ENCODE results near the gene TIAM1.

TIAM1 gene

GRCh38 chr21:31343030-31343510, 991 bp downstream of the TIAM1 start:
- Histone ChIP-seq H3K4me3 (ENCODE audit: low read depth in 1 of 5, low read length in 5 of 5) (peak overlapping the region; percentile 45 to 64 (median 54)), H3K9ac (ENCODE audit: low read length in 5 of 5) (no peak overlapping the region), H3K4me1 (ENCODE audit: control insufficient read depth in 5 of 5, insufficient read depth in 5 of 5, low read length in 5 of 5) (peaks cover 0 to 20% (median 10%) of the 10 kb centered on the region in 5 donors), H3K27ac (ENCODE audit: low read depth, low read length) (no peak overlapping the region), H3K9me3 (ENCODE audit: control insufficient read depth in 5 of 5, low read length in 5 of 5) (no peaks in the 10 kb centered on the region), H3K27me3 (ENCODE audit: control insufficient read depth in 5 of 5, insufficient read depth in 4 of 5, low read length in 5 of 5) (peaks cover 12 to 21% (median 15%) of the 10 kb centered on the region in 5 donors), H3K36me3 (ENCODE audit: control insufficient read depth in 5 of 5, insufficient read depth in 5 of 5, low read length in 5 of 5) (peaks cover 0 to 4% (median 0%) of the 10 kb centered on the region in 5 donors)

- no peak overlapping the region for H3K27ac ChIP-seq (ENCODE audit: low read depth, low read length)
- H3K9me3 ChIP-seq (ENCODE audit: control insufficient read depth in 5 of 5, low read length in 5 of 5), result no peaks in the 10 kb centered on the region
- H3K4me1 ChIP-seq (ENCODE audit: control insufficient read depth in 5 of 5, insufficient read depth in 5 of 5, low read length in 5 of 5), result peaks cover 0 to 20% (median 10%) of the 10 kb centered on the region in 5 donors
- H3K36me3 ChIP-seq (ENCODE audit: control insufficient read depth in 5 of 5, insufficient read depth in 5 of 5, low read length in 5 of 5), result peaks cover 0 to 4% (median 0%) of the 10 kb centered on the region in 5 donors
- H3K4me3 ChIP-seq (ENCODE audit: low read depth in 1 of 5, low read length in 5 of 5), result peak overlapping the region in 1 of 5 donors; percentile 64
- no peak overlapping the region for H3K9ac ChIP-seq (ENCODE audit: low read length in 5 of 5)
- H3K27me3 ChIP-seq (ENCODE audit: control insufficient read depth in 5 of 5, insufficient read depth in 4 of 5, low read length in 5 of 5), result peaks cover 12 to 21% (median 16%) of the 10 kb centered on the region in 5 donors
These were observed 1.7 kb downstream of the TIAM1 start for GRCh38 chr21:31342348-31342747.

- H3K27ac ChIP-seq (ENCODE audit: low read depth, low read length), result no peak overlapping the region
- peaks cover 11 to 24% (median 14%) of the 10 kb centered on the region in 5 donors for H3K27me3 ChIP-seq (ENCODE audit: control insufficient read depth in 5 of 5, insufficient read depth in 4 of 5, low read length in 5 of 5)
- peaks cover 0 to 20% (median 10%) of the 10 kb centered on the region in 5 donors for H3K4me1 ChIP-seq (ENCODE audit: control insufficient read depth in 5 of 5, insufficient read depth in 5 of 5, low read length in 5 of 5)
- peaks cover 0 to 4% (median 0%) of the 10 kb centered on the region in 5 donors for H3K36me3 ChIP-seq (ENCODE audit: control insufficient read depth in 5 of 5, insufficient read depth in 5 of 5, low read length in 5 of 5)
- no peaks in the 10 kb centered on the region for H3K9me3 ChIP-seq (ENCODE audit: control insufficient read depth in 5 of 5, low read length in 5 of 5)
- no peak overlapping the region for H3K9ac ChIP-seq (ENCODE audit: low read length in 5 of 5)
- H3K4me3 ChIP-seq (ENCODE audit: low read depth in 1 of 5, low read length in 5 of 5), result no peak overlapping the region
These were observed 3.0 kb downstream of the TIAM1 start for GRCh38 chr21:31340942-31341487.

- H3K36me3 ChIP-seq (ENCODE audit: control insufficient read depth in 5 of 5, insufficient read depth in 5 of 5, low read length in 5 of 5), result peaks cover 0 to 4% (median 0%) of the 10 kb centered on the region in 5 donors
- peaks cover 11 to 27% (median 14%) of the 10 kb centered on the region in 5 donors for H3K27me3 ChIP-seq (ENCODE audit: control insufficient read depth in 5 of 5, insufficient read depth in 4 of 5, low read length in 5 of 5)
- no peak overlapping the region for H3K27ac ChIP-seq (ENCODE audit: low read depth, low read length)
- H3K4me1 ChIP-seq (ENCODE audit: control insufficient read depth in 5 of 5, insufficient read depth in 5 of 5, low read length in 5 of 5), result peaks cover 0 to 22% (median 10%) of the 10 kb centered on the region in 5 donors
- H3K4me3 ChIP-seq (ENCODE audit: low read depth in 1 of 5, low read length in 5 of 5), result no peak overlapping the region
- no peaks in the 10 kb centered on the region for H3K9me3 ChIP-seq (ENCODE audit: control insufficient read depth in 5 of 5, low read length in 5 of 5)
- H3K9ac ChIP-seq (ENCODE audit: low read length in 5 of 5), result no peak overlapping the region
These were observed 3.5 kb downstream of the TIAM1 start for GRCh38 chr21:31340514-31340913.

- Histone ChIP-seq H3K36me3 (ENCODE audit: control insufficient read depth in 5 of 5, insufficient read depth in 5 of 5, low read length in 5 of 5) (peaks cover 0 to 4% (median 0%) of the 10 kb centered on the region in 5 donors), H3K9ac (ENCODE audit: low read length in 5 of 5) (no peak overlapping the region), H3K4me1 (ENCODE audit: control insufficient read depth in 5 of 5, insufficient read depth in 5 of 5, low read length in 5 of 5) (peaks cover 0 to 22% (median 10%) of the 10 kb centered on the region in 5 donors), H3K4me3 (ENCODE audit: low read depth in 1 of 5, low read length in 5 of 5) (no peak overlapping the region), H3K27me3 (ENCODE audit: control insufficient read depth in 5 of 5, insufficient read depth in 4 of 5, low read length in 5 of 5) (peaks cover 11 to 29% (median 14%) of the 10 kb centered on the region in 5 donors), H3K9me3 (ENCODE audit: control insufficient read depth in 5 of 5, low read length in 5 of 5) (no peaks in the 10 kb centered on the region), H3K27ac (ENCODE audit: low read depth, low read length) (no peak overlapping the region)
These were observed 4.3 kb downstream of the TIAM1 start for GRCh38 chr21:31339721-31340120.

GRCh38 chr21:31338908-31339368, 5.1 kb downstream of the TIAM1 start:
- peaks cover 0 to 17% (median 6%) of the 10 kb centered on the region in 5 donors for H3K4me1 ChIP-seq (ENCODE audit: control insufficient read depth in 5 of 5, insufficient read depth in 5 of 5, low read length in 5 of 5)

GRCh38 chr21:31337996-31338907, 5.8 kb downstream of the TIAM1 start:
- Histone ChIP-seq H3K4me3 (ENCODE audit: low read depth in 1 of 5, low read length in 5 of 5) (no peak overlapping the region), H3K9ac (ENCODE audit: low read length in 5 of 5) (no peak overlapping the region), H3K27ac (ENCODE audit: low read depth, low read length) (no peak overlapping the region), H3K27me3 (ENCODE audit: control insufficient read depth in 5 of 5, insufficient read depth in 4 of 5, low read length in 5 of 5) (peaks cover 3 to 18% (median 10%) of the 10 kb centered on the region in 5 donors), H3K4me1 (ENCODE audit: control insufficient read depth in 5 of 5, insufficient read depth in 5 of 5, low read length in 5 of 5) (peaks cover 0 to 10% (median under 1%) of the 10 kb centered on the region in 5 donors), H3K9me3 (ENCODE audit: control insufficient read depth in 5 of 5, low read length in 5 of 5) (no peaks in the 10 kb centered on the region), H3K36me3 (ENCODE audit: control insufficient read depth in 5 of 5, insufficient read depth in 5 of 5, low read length in 5 of 5) (peaks cover 0 to 4% (median 0%) of the 10 kb centered on the region in 5 donors)

More at GRCh38 chr21:31338908-31339368, 5.1 kb downstream of the TIAM1 start:
- Histone ChIP-seq H3K9me3 (ENCODE audit: control insufficient read depth in 5 of 5, low read length in 5 of 5) (no peaks in the 10 kb centered on the region), H3K9ac (ENCODE audit: low read length in 5 of 5) (no peak overlapping the region), H3K36me3 (ENCODE audit: control insufficient read depth in 5 of 5, insufficient read depth in 5 of 5, low read length in 5 of 5) (peaks cover 0 to 4% (median 0%) of the 10 kb centered on the region in 5 donors), H3K27me3 (ENCODE audit: control insufficient read depth in 5 of 5, insufficient read depth in 4 of 5, low read length in 5 of 5) (peaks cover 8 to 25% (median 11%) of the 10 kb centered on the region in 5 donors), H3K4me3 (ENCODE audit: low read depth in 1 of 5, low read length in 5 of 5) (no peak overlapping the region), H3K27ac (ENCODE audit: low read depth, low read length) (no peak overlapping the region)

GRCh38 chr21:31337086-31337485, 7.0 kb downstream of the TIAM1 start:
- peaks cover 0 to 11% (median 3%) of the 10 kb centered on the region in 5 donors for H3K27me3 ChIP-seq (ENCODE audit: control insufficient read depth in 5 of 5, insufficient read depth in 4 of 5, low read length in 5 of 5)
- H3K9me3 ChIP-seq (ENCODE audit: control insufficient read depth in 5 of 5, low read length in 5 of 5), result no peaks in the 10 kb centered on the region
- no peak overlapping the region for H3K27ac ChIP-seq (ENCODE audit: low read depth, low read length)
- H3K36me3 ChIP-seq (ENCODE audit: control insufficient read depth in 5 of 5, insufficient read depth in 5 of 5, low read length in 5 of 5), result peaks cover 0 to 4% (median 0%) of the 10 kb centered on the region in 5 donors
- H3K4me1 ChIP-seq (ENCODE audit: control insufficient read depth in 5 of 5, insufficient read depth in 5 of 5, low read length in 5 of 5), result peaks cover 0 to 3% (median 0%) of the 10 kb centered on the region in 5 donors
- H3K4me3 ChIP-seq (ENCODE audit: low read depth in 1 of 5, low read length in 5 of 5), result no peak overlapping the region
- H3K9ac ChIP-seq (ENCODE audit: low read length in 5 of 5), result no peak overlapping the region

- no peak overlapping the region for H3K27ac ChIP-seq (ENCODE audit: low read depth, low read length)
- H3K9ac ChIP-seq (ENCODE audit: low read length in 5 of 5), result no peak overlapping the region
These were observed 7.4 kb downstream of the TIAM1 start for GRCh38 chr21:31336739-31337040.

More at GRCh38 chr21:31336739-31337040, 7.4 kb downstream of the TIAM1 start:
- peaks cover 0 to 11% (median 3%) of the 10 kb centered on the region in 5 donors for H3K27me3 ChIP-seq (ENCODE audit: control insufficient read depth in 5 of 5, insufficient read depth in 4 of 5, low read length in 5 of 5)
- no peaks in the 10 kb centered on the region for H3K9me3 ChIP-seq (ENCODE audit: control insufficient read depth in 5 of 5, low read length in 5 of 5)
- H3K4me3 ChIP-seq (ENCODE audit: low read depth in 1 of 5, low read length in 5 of 5), result no peak overlapping the region
- H3K36me3 ChIP-seq (ENCODE audit: control insufficient read depth in 5 of 5, insufficient read depth in 5 of 5, low read length in 5 of 5), result peaks cover 0 to 4% (median 0%) of the 10 kb centered on the region in 5 donors
- peaks cover 0 to 3% (median 0%) of the 10 kb centered on the region in 5 donors for H3K4me1 ChIP-seq (ENCODE audit: control insufficient read depth in 5 of 5, insufficient read depth in 5 of 5, low read length in 5 of 5)
